ENCODE measurements around the gene INHA. TPM values are rescaled to one million over a fixed set of nuclear protein-coding genes. Genes with fewer than 3 reads are reported as not detected.

The INHA gene
- total RNA-seq, 1 experiment from 2014 or later, result 1.5 TPM

DNA sequence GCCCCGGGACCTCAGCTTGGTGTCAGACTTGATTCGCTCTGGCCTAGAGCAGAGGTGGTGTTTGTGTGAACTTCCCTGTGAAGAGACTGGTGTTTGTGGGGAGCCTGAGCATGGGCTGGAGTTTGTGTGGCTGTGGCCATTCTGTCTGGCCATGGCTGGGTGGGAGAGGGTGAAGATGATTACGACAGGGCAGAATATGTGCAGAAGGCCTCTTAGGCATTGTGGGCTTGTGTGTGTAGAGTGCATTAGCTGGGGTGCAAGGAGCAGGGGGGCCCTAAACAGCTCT, 11.3 kb upstream of the INHA start:
- Histone ChIP-seq H3K4me3 (ENCODE audit: low read length) (no peak overlapping the region), H3K9me2 (replicated peaks; ENCODE audit: low read length) (no peaks in the 10 kb centered on the region), H2AFZ (ENCODE audit: low read length) (no peak overlapping the region), H3F3A (ENCODE audit: low read length, unreplicated experiment) (no peaks in the 10 kb centered on the region), H3K79me2 (ENCODE audit: low read length) (no peaks in the 10 kb centered on the region), H3K4me2 (ENCODE audit: low read length) (no peak overlapping the region), H3K9me3 (ENCODE audit: low read length) (no peaks in the 10 kb centered on the region), H3K36me3 (ENCODE audit: low read depth, low read length) (no peaks in the 10 kb centered on the region; the same call in 1 of the 2 replicates), H3K4me1 (ENCODE audit: insufficient read depth, low read length) (no peaks in the 10 kb centered on the region), H3K27ac (ENCODE audit: low read length) (no peak overlapping the region), H3K27me3 (ENCODE audit: low read length) (no peaks in the 10 kb centered on the region), H4K20me1 (ENCODE audit: low read length) (no peaks in the 10 kb centered on the region), H3K9ac (ENCODE audit: low read length) (no peak overlapping the region)
- DNase-seq, result no peak
- ChIA-PET CTCF (interaction anchor here (0.8 kb wide), 1 partner anchor 20 kb away, joined by 4 read pairs; no protein-coding TSS in a partner anchor), POLR2A (ENCODE audit: unreplicated experiment) (no interaction called here)
- intact Hi-C loops (cut with micrococcal nuclease), result no loop called here
- peak; percentile 21 for ATAC-seq
- TF ChIP-seq, protein P1, sequence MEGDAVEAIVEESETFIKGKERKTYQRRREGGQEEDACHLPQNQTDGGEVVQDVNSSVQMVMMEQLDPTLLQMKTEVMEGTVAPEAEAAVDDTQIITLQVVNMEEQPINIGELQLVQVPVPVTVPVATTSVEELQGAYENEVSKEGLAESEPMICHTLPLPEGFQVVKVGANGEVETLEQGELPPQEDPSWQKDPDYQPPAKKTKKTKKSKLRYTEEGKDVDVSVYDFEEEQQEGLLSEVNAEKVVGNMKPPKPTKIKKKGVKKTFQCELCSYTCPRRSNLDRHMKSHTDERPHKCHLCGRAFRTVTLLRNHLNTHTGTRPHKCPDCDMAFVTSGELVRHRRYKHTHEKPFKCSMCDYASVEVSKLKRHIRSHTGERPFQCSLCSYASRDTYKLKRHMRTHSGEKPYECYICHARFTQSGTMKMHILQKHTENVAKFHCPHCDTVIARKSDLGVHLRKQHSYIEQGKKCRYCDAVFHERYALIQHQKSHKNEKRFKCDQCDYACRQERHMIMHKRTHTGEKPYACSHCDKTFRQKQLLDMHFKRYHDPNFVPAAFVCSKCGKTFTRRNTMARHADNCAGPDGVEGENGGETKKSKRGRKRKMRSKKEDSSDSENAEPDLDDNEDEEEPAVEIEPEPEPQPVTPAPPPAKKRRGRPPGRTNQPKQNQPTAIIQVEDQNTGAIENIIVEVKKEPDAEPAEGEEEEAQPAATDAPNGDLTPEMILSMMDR (conservative IDR thresholded peaks at IDR 0.05; ENCODE audit: low read depth, low read length), result no peak
- TF ChIP-seq EZH2phosphoT487 (IDR thresholded peaks at IDR 0.05; ENCODE audit: borderline replicate concordance, low read length) (no peak), EZH2 (IDR thresholded peaks at IDR 0.05; ENCODE audit: low read length, unreplicated experiment) (no peak)
- no TSS peak for BruUV-seq (replicated peaks)

- Histone ChIP-seq H3K79me2 (ENCODE audit: low read length) (no peaks in the 10 kb centered on the region), H3K9ac (ENCODE audit: low read length) (no peak overlapping the region), H2AFZ (ENCODE audit: low read length) (no peak overlapping the region), H3K36me3 (ENCODE audit: low read depth, low read length) (no peaks in the 10 kb centered on the region; the same call in 1 of the 2 replicates), H3F3A (ENCODE audit: low read length, unreplicated experiment) (no peaks in the 10 kb centered on the region), H3K4me3 (ENCODE audit: low read length) (no peak overlapping the region), H3K9me3 (ENCODE audit: low read length) (no peaks in the 10 kb centered on the region), H4K20me1 (ENCODE audit: low read length) (no peaks in the 10 kb centered on the region), H3K4me2 (ENCODE audit: low read length) (no peak overlapping the region), H3K27me3 (ENCODE audit: low read length) (no peaks in the 10 kb centered on the region), H3K27ac (ENCODE audit: low read length) (no peak overlapping the region), H3K4me1 (ENCODE audit: insufficient read depth, low read length) (no peaks in the 10 kb centered on the region), H3K9me2 (replicated peaks; ENCODE audit: low read length) (no peaks in the 10 kb centered on the region)
- ChIA-PET CTCF (no interaction called here), POLR2A (ENCODE audit: unreplicated experiment) (interaction anchor here (0.7 kb wide), 1 partner anchor 130 kb away, joined by 3 read pairs; no protein-coding TSS in a partner anchor)
- DNase-seq (no peak), ATAC-seq (no peak; the same call in 1 of the 2 replicates)
- intact Hi-C loops (cut with micrococcal nuclease), result no loop called here
- TF ChIP-seq EZH2 (IDR thresholded peaks at IDR 0.05; ENCODE audit: low read length, unreplicated experiment), result no peak
- no TSS peak for BruUV-seq (replicated peaks)
These were observed 10.7 kb upstream of the INHA start for GRCh38 chr2:219561179-219562048.

GRCh38 chr2:219562049-219563020, 9.8 kb upstream of the INHA start:
- no peak overlapping the region for H3K4me3 ChIP-seq (ENCODE audit: low read length)
- H3K36me3 ChIP-seq (ENCODE audit: low read depth, low read length), result no peaks in the 10 kb centered on the region; the same call in 1 of the 2 replicates
- no peaks in the 10 kb centered on the region for H3K27me3 ChIP-seq (ENCODE audit: low read length)
- no peaks in the 10 kb centered on the region for H3K9me2 ChIP-seq (replicated peaks; ENCODE audit: low read length)
- no peaks in the 10 kb centered on the region for H3K9me3 ChIP-seq (ENCODE audit: low read length)
- intact Hi-C loops (cut with micrococcal nuclease), result no loop called here
- TF ChIP-seq, protein P1 (conservative IDR thresholded peaks at IDR 0.05; ENCODE audit: low read depth, low read length), result no peak
- TF ChIP-seq EZH2phosphoT487 (IDR thresholded peaks at IDR 0.05; ENCODE audit: borderline replicate concordance, low read length) (no peak), EZH2 (IDR thresholded peaks at IDR 0.05; ENCODE audit: low read length, unreplicated experiment) (no peak)
- no peak overlapping the region for H2AFZ ChIP-seq (ENCODE audit: low read length)
- no peak overlapping the region for H3K27ac ChIP-seq (ENCODE audit: low read length)
- H3K79me2 ChIP-seq (ENCODE audit: low read length), result no peaks in the 10 kb centered on the region
- H3F3A ChIP-seq (ENCODE audit: low read length, unreplicated experiment), result no peaks in the 10 kb centered on the region
- H3K4me1 ChIP-seq (ENCODE audit: insufficient read depth, low read length), result no peaks in the 10 kb centered on the region
- ChIA-PET CTCF (no interaction called here), POLR2A (ENCODE audit: unreplicated experiment) (interaction anchor here (0.5 to 0.7 kb wide), 2 partner anchors 11 to 129 kb away, joined by 3 read pairs; no protein-coding TSS in a partner anchor)
- H3K4me2 ChIP-seq (ENCODE audit: low read length), result no peak overlapping the region
- BruUV-seq (replicated peaks), result TSS peak; percentile 15
- H3K9ac ChIP-seq (ENCODE audit: low read length), result no peak overlapping the region
- DNase-seq (no peak), ATAC-seq (no peak; the same call in 1 of the 2 replicates)
- no peaks in the 10 kb centered on the region for H4K20me1 ChIP-seq (ENCODE audit: low read length)
